Measurements from ENCODE around the gene OR2A25. TPM values are rescaled to one million over a fixed set of nuclear protein-coding genes. Genes with fewer than 3 reads are reported as not detected.

OR2A25 gene
- total RNA-seq = not detected in 2 replicates
- polyA plus RNA-seq = not detected in 2 replicates

- DNase-seq (ENCODE audit: low read depth in 1 of 2, low spot score in 1 of 2) = no peak
- no peak within 1 kb of the TSS for H3K27ac ChIP-seq
- no peaks in the 10 kb centered on the region for H3K4me1 ChIP-seq (ENCODE audit: low read depth)
- H3K36me3 ChIP-seq = no peaks in the 10 kb centered on the region
- no peak within 1 kb of the TSS for H3K4me3 ChIP-seq
- TF ChIP-seq, protein P1, sequence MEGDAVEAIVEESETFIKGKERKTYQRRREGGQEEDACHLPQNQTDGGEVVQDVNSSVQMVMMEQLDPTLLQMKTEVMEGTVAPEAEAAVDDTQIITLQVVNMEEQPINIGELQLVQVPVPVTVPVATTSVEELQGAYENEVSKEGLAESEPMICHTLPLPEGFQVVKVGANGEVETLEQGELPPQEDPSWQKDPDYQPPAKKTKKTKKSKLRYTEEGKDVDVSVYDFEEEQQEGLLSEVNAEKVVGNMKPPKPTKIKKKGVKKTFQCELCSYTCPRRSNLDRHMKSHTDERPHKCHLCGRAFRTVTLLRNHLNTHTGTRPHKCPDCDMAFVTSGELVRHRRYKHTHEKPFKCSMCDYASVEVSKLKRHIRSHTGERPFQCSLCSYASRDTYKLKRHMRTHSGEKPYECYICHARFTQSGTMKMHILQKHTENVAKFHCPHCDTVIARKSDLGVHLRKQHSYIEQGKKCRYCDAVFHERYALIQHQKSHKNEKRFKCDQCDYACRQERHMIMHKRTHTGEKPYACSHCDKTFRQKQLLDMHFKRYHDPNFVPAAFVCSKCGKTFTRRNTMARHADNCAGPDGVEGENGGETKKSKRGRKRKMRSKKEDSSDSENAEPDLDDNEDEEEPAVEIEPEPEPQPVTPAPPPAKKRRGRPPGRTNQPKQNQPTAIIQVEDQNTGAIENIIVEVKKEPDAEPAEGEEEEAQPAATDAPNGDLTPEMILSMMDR (IDR thresholded peaks at IDR 0.05; ENCODE audit: low read depth, low read length) = no peak
- no peaks in the 10 kb centered on the region for H3K27me3 ChIP-seq
- no peaks in the 10 kb centered on the region for H3K9me3 ChIP-seq (ENCODE audit: low read depth)
These were observed at the start of gene OR2A25 for GRCh38 chr7:144069511-144069910. OR2A25 (plus strand) TSS chr7:144069811; CDS start chr7:144074220, 4,409 bp downstream.

DNA sequence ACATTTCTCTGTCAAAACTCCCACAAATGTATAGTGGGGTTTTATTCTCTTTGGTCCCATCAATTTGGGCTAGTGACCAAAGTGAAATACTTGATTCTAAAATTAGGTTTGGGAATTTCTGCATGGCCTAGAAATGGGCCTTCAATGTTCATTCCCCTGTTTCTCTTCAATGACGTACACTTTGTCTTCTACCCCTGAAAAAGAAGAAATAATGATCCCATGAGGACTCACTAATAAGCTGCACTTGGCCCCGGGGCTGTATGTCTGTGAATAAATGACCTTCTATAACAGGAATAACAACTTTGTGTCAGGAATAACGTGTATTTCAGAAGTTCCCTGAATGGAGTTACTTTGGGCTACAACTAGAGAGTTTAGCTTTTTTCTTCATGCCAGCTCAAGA lies 49.3 kb upstream of the OR2A25 start:
- H3K4me1 ChIP-seq (ENCODE audit: low read depth) = no peaks in the 10 kb centered on the region
- H3K36me3 ChIP-seq = no peaks in the 10 kb centered on the region
- DNase-seq (ENCODE audit: low read depth in 1 of 2, low spot score in 1 of 2) = no peak
- H3K27ac ChIP-seq = no peak overlapping the region
- no peaks in the 10 kb centered on the region for H3K9me3 ChIP-seq (ENCODE audit: low read depth)
- H3K27me3 ChIP-seq = peaks cover 1% of the 10 kb centered on the region
- no peak overlapping the region for H3K4me3 ChIP-seq
- TF ChIP-seq, protein P1 (IDR thresholded peaks at IDR 0.05; ENCODE audit: low read depth, low read length) = no peak

- Histone ChIP-seq H3K36me3 (no peaks in the 10 kb centered on the region), H3K27ac (no peak overlapping the region), H3K9me3 (ENCODE audit: low read depth) (no peaks in the 10 kb centered on the region), H3K27me3 (peaks cover 3% of the 10 kb centered on the region), H3K4me1 (ENCODE audit: low read depth) (no peaks in the 10 kb centered on the region), H3K4me3 (no peak overlapping the region)
- TF ChIP-seq, protein P1 (IDR thresholded peaks at IDR 0.05; ENCODE audit: low read depth, low read length) = no peak
- DNase-seq (ENCODE audit: low read depth in 1 of 2, low spot score in 1 of 2) = no peak
These were observed 47.4 kb upstream of the OR2A25 start for GRCh38 chr7:144022169-144022568.

GRCh38 chr7:144023171-144023827 lies 46.3 kb upstream of the OR2A25 start:
- no peaks in the 10 kb centered on the region for H3K4me1 ChIP-seq (ENCODE audit: low read depth)
- TF ChIP-seq, protein P1 (IDR thresholded peaks at IDR 0.05; ENCODE audit: low read depth, low read length) = no peak
- no peak overlapping the region for H3K4me3 ChIP-seq
- H3K27ac ChIP-seq = no peak overlapping the region
- no peaks in the 10 kb centered on the region for H3K36me3 ChIP-seq
- H3K27me3 ChIP-seq = peaks cover 3% of the 10 kb centered on the region
- DNase-seq (ENCODE audit: low read depth in 1 of 2, low spot score in 1 of 2) = no peak
- no peaks in the 10 kb centered on the region for H3K9me3 ChIP-seq (ENCODE audit: low read depth)

DNA sequence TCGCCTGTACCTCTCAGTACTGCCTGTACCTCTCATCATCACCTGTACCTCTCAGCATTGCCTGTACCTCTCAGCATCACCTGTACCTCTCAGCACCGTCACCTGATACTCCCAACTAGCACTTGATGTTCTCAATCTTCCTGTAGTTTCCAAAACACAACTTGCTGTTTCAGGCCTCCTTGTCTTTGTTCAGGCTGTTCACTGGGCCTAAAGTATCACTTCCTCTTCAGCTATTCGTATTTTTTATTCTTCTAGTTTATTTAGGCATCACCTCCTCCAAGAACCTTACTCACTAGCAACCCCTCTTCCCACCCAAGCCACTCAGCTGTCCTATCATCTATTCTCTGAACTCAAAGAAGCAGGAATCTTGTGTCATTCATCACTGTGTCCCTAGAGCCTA lies 45.4 kb upstream of the OR2A25 start:
- Histone ChIP-seq H3K27me3 (peaks cover 3% of the 10 kb centered on the region), H3K27ac (no peak overlapping the region), H3K4me1 (ENCODE audit: low read depth) (no peaks in the 10 kb centered on the region), H3K4me3 (no peak overlapping the region), H3K36me3 (no peaks in the 10 kb centered on the region), H3K9me3 (ENCODE audit: low read depth) (no peaks in the 10 kb centered on the region)
- TF ChIP-seq, protein P1 (IDR thresholded peaks at IDR 0.05; ENCODE audit: low read depth, low read length) = no peak
- no peak for DNase-seq (ENCODE audit: low read depth in 1 of 2, low spot score in 1 of 2)

Data from cardiac muscle cell (in vitro differentiated cells and primary cell).